Measurements from ENCODE around the gene TSHZ3. TPM values are rescaled to one million over a fixed set of nuclear protein-coding genes. Genes with fewer than 3 reads are reported as not detected.

Gene TSHZ3
- total RNA-seq, 4 donors from 2014 or later, result 3.2 to 65.5 (median 27.9) TPM

DNA sequence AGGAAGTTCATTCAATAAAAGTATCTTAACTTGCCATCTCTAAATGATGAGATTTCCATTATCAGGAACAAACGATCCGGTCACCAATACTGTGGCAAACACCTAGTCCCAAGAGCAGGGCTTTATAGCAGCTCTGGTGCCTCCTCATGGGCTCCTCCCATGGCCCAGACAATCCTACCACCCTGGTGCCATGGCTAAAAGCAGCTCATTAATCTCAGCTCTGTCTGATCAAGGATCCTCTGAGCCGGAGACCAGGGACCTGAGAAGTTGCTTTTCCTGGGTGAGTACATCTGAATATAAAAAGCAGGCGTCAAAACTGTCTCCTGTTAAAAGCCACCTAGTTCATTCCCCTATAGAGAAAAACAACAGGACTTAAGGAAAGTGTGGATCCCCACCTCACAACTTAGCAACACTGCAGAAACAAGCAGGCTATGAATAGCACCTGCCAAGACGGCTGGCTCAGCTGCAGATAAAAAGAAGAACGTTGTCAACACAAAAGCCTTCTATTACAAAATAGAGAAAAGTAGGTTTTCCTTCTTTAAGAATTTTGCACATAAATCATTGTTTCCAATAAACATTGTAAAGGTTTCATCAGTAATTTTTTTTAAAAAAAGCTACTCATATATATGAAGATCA is 30.3 kb downstream of the TSHZ3 start:
- intact Hi-C loops (cut with DNase I; ENCODE audit: low total_unique reads), result no loop called here

DNA sequence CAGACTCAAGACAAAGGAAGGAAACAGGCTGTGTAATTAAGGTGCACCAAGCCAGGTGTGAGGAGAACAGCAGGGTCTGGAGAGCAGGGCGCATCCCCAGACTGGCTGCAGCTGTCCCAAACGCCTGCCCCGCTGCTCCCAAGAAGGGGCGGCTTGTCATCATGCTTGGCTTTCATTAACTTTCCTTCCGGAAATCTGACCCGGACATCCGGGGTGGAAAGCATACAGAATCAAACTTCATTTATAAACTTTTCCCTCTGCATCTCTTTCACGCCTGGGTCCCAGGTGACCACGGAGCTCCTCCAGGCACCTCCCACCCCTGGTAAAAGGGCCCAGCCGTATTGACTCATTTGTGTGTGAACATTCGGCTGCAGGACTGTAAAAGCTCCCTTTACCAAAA is 31.7 kb downstream of the TSHZ3 start:
- TF ChIP-seq POLR2A (IDR thresholded peaks at IDR 0.05), result no peak
- TF ChIP-seq, protein P1, sequence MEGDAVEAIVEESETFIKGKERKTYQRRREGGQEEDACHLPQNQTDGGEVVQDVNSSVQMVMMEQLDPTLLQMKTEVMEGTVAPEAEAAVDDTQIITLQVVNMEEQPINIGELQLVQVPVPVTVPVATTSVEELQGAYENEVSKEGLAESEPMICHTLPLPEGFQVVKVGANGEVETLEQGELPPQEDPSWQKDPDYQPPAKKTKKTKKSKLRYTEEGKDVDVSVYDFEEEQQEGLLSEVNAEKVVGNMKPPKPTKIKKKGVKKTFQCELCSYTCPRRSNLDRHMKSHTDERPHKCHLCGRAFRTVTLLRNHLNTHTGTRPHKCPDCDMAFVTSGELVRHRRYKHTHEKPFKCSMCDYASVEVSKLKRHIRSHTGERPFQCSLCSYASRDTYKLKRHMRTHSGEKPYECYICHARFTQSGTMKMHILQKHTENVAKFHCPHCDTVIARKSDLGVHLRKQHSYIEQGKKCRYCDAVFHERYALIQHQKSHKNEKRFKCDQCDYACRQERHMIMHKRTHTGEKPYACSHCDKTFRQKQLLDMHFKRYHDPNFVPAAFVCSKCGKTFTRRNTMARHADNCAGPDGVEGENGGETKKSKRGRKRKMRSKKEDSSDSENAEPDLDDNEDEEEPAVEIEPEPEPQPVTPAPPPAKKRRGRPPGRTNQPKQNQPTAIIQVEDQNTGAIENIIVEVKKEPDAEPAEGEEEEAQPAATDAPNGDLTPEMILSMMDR (IDR thresholded peaks at IDR 0.05), result no peak
- Histone ChIP-seq H3K27me3 (no peaks in the 10 kb centered on the region), H3K27ac (peak overlapping the region; percentile 3 to 33), H3K36me3 (no peaks in the 10 kb centered on the region), H3K9me3 (no peaks in the 10 kb centered on the region), H3K4me3 (no peak overlapping the region), H3K4me1 (peaks cover 10 to 16% of the 10 kb centered on the region in 2 donors)
- intact Hi-C loops (cut with DNase I; ENCODE audit: low total_unique reads), result no loop called here
- no peak for DNase-seq

More for the DNA sequence above, 30.3 kb downstream of the TSHZ3 start:
- DNase-seq, result no peak
- TF ChIP-seq, protein P1 (IDR thresholded peaks at IDR 0.05), result no peak
- TF ChIP-seq POLR2A (IDR thresholded peaks at IDR 0.05), result no peak
- Histone ChIP-seq H3K27ac (no peak overlapping the region), H3K36me3 (no peaks in the 10 kb centered on the region), H3K27me3 (no peaks in the 10 kb centered on the region), H3K9me3 (no peaks in the 10 kb centered on the region), H3K4me1 (peaks cover 5 to 12% of the 10 kb centered on the region in 2 donors), H3K4me3 (no peak overlapping the region)

DNA sequence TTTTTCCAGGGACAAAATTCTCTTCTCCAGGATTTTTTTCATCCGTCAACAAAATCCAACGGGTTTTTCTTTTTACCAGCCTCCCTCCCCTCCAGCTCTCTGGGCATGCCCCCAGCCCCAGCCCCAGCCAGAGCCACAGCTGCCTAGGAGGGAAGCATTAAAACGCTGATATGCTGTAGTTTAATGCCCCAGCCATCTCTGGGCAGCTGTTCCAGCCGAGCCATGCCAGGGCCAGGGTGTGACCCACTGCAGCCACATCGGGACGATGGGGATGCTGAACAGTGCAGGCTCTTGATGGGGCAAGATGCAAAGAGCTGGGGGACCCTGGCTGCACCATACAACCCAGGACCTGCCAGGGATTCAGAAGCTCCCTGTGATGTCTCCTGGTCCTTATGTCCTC is 32.1 kb downstream of the TSHZ3 start:
- H3K9me3 ChIP-seq, result no peaks in the 10 kb centered on the region
- intact Hi-C loops (cut with DNase I; ENCODE audit: low total_unique reads), result no loop called here
- peaks cover 11 to 16% of the 10 kb centered on the region in 2 donors for H3K4me1 ChIP-seq
- no peak overlapping the region for H3K4me3 ChIP-seq
- TF ChIP-seq, protein P1 (IDR thresholded peaks at IDR 0.05), result no peak
- no peak for TF ChIP-seq POLR2A (IDR thresholded peaks at IDR 0.05)
- peak overlapping the region; percentile 33 to 42 for H3K27ac ChIP-seq
- DNase-seq, result no peak
- H3K27me3 ChIP-seq, result no peaks in the 10 kb centered on the region
- no peaks in the 10 kb centered on the region for H3K36me3 ChIP-seq

DNA sequence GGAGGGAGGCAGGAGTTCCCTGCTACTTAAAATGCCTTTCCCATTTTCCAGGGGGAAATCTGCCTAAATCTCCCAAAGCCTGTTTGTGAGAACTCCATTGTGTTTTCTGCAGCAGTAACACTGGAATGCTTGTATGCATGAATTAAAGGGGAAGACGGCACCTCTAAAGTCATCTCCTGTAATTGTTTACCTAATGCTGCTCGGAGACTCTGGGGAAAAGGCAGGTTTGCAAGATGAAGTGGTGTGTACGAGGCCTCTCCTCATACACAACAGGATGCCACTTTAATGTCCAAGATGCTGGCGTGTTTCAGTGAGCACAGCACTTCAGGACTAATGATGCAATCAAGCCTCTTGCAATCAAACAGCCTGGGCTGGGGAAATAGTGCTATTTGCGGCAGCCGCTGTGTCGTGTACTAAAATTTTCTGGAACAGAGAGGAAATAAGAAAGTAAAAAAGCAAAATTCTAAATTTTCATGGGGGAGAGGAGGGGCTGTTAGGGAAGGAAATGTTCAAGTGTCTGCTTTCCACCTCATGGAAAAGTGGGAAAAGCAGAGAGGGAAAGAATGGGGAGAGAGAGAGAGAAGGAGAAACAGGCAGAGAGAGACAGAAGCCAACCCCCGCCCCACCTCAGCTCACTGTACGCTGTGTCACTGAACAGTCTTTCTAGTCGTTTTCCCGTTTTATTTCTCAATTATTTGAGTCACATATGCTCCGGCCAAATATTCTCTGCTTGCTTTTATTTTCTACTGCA is 32.9 kb downstream of the TSHZ3 start:
- peak overlapping the region in 1 of 2 donors; percentile 7 for H3K4me3 ChIP-seq
- no peaks in the 10 kb centered on the region for H3K36me3 ChIP-seq
- intact Hi-C loops (cut with DNase I; ENCODE audit: low total_unique reads), result no loop called here
- peak; percentile 46 to 61 for DNase-seq
- no peaks in the 10 kb centered on the region for H3K9me3 ChIP-seq
- no peak for TF ChIP-seq POLR2A (IDR thresholded peaks at IDR 0.05)
- TF ChIP-seq, protein P1 (IDR thresholded peaks at IDR 0.05), result no peak
- no peaks in the 10 kb centered on the region for H3K27me3 ChIP-seq
- peaks cover 11 to 16% of the 10 kb centered on the region in 2 donors for H3K4me1 ChIP-seq
- H3K27ac ChIP-seq, result peak overlapping the region; percentile 42 to 53

DNA sequence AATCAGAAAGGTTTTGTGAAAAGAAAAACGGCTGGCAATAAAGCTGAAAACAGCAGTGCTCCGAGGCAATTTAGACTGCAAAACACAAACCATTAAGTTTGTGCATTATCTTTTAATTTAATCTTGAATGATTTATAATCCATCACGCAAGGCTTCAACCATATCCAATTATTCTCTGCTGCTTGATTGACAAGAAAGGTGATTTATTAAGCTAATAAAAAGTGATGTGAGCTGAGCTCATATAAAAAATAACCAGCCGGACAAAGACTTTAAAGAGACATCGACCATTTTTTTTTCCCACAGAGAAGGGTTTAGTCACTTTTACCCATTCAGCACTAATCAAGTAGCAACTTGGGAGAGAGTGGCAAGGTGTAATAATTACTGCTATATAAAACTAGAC is 33.6 kb downstream of the TSHZ3 start:
- intact Hi-C loops (cut with DNase I; ENCODE audit: low total_unique reads), result no loop called here
- no peak for DNase-seq
- H3K36me3 ChIP-seq, result no peaks in the 10 kb centered on the region
- H3K4me1 ChIP-seq, result peaks cover 11 to 16% of the 10 kb centered on the region in 2 donors
- peak overlapping the region; percentile 42 to 53 for H3K27ac ChIP-seq
- H3K9me3 ChIP-seq, result no peaks in the 10 kb centered on the region
- no peak for TF ChIP-seq POLR2A (IDR thresholded peaks at IDR 0.05)
- TF ChIP-seq, protein P1 (IDR thresholded peaks at IDR 0.05), result no peak
- H3K4me3 ChIP-seq, result no peak overlapping the region
- no peaks in the 10 kb centered on the region for H3K27me3 ChIP-seq

Data from uterus (tissue), 4 donors.